Calu3 (cell line): ENCODE measurements around the gene OR1N2. TPM values are rescaled to one million over a fixed set of nuclear protein-coding genes. Genes with fewer than 3 reads are reported as not detected.

Experiments used
- Bru-seq: library from RNA; stranded (reverse); fragments of 400-500 nt; gene quantifications from one replicate; lab custom pipeline; 2021; lab: Mats Ljungman, UMichigan
- BruChase-seq, 2 experiments: library from RNA; stranded (reverse); fragments of 400-500 nt; gene quantifications; one replicate each; lab custom pipeline; 2021; lab: Mats Ljungman, UMichigan
- BruUV-seq: library from RNA; stranded (reverse); fragments of 400-500 nt; replicated peaks from 2 replicates; lab custom pipeline; 2021; lab: Mats Ljungman, UMichigan
- CTCF ChIA-PET: fragments of 300-600 bp; sonication (Branson Sonifier 250); formaldehyde crosslinking; loops from one replicate; lab custom pipeline; 2022; ENCODE audit warnings: antibody characterized with exemption; lab: Charles Lee
- DNase-seq: peaks from one replicate; pipeline ENCODE4 v3.0.0; 2022
- H3K27ac Mint-ChIP-seq: one replicate; pipeline ENCODE4 v1.8.0; 2022; ENCODE audit warnings: mixed read lengths; ENCODE audit not compliant: unreplicated experiment
- H3K27me3 Mint-ChIP-seq: one replicate; pipeline ENCODE4 v1.8.0; 2022; ENCODE audit warnings: mixed read lengths; ENCODE audit not compliant: unreplicated experiment
- H3K36me3 Mint-ChIP-seq: one replicate; pipeline ENCODE4 v1.8.0; 2022; ENCODE audit warnings: mild to moderate bottlenecking, moderate library complexity, mixed read lengths; ENCODE audit not compliant: insufficient read depth, unreplicated experiment
- H3K4me1 Mint-ChIP-seq: one replicate; pipeline ENCODE4 v1.8.0; 2022; ENCODE audit warnings: mild to moderate bottlenecking, low read depth, mixed read lengths; ENCODE audit not compliant: unreplicated experiment
- H3K4me3 Mint-ChIP-seq: one replicate; pipeline ENCODE4 v1.8.0; 2022; ENCODE audit warnings: mild to moderate bottlenecking, low read depth, moderate library complexity, mixed read lengths; ENCODE audit not compliant: unreplicated experiment
- H3K9me3 Mint-ChIP-seq: one replicate; pipeline ENCODE4 v1.8.0; 2022; ENCODE audit warnings: low read depth, mixed read lengths; ENCODE audit not compliant: unreplicated experiment
- intact Hi-C: fragments of 100-400 bp; cut with micrococcal nuclease; formaldehyde crosslinking; loops from one replicate; pipeline ENCODE4 v1.10.0; 2022; ENCODE audit not compliant: unreplicated experiment
- long read RNA-seq: library from polyadenylated mRNA; stranded (forward); transcript quantifications from one replicate; pipeline ENCODE4 v2.0.0, GENCODE V29; 2022
- total RNA-seq: library from RNA; stranded (reverse); gene quantifications from 2 replicates; pipeline ENCODE4 v1.2.3, GENCODE V29; 2022
- TF ChIP-seq, protein P1 (sequence below): fragments of 200-600 bp; IDR thresholded peaks from one replicate; pipeline ENCODE4 v1.8.0; 2022; ENCODE audit warnings: antibody characterized with exemption; ENCODE audit not compliant: unreplicated experiment

The OR1N2 gene, protein sequence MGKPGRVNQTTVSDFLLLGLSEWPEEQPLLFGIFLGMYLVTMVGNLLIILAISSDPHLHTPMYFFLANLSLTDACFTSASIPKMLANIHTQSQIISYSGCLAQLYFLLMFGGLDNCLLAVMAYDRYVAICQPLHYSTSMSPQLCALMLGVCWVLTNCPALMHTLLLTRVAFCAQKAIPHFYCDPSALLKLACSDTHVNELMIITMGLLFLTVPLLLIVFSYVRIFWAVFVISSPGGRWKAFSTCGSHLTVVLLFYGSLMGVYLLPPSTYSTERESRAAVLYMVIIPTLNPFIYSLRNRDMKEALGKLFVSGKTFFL
- total RNA-seq = not detected in 2 replicates
- not detected for Bru-seq, nascent RNA
- not detected for BruChase-seq, experiment 1, labeled RNA remaining after a 6-hour chase
- BruChase-seq, experiment 2, labeled RNA remaining after a 2-hour chase = not detected
- long read RNA-seq = 0 reads

GRCh38 chr9:122552812-122553211, at the start of gene OR1N2:
OR1N2 (plus strand) TSS chr9:122553112; CDS start chr9:122553212, 100 bp downstream.
- CTCF ChIA-PET = no interaction called here

DNA sequence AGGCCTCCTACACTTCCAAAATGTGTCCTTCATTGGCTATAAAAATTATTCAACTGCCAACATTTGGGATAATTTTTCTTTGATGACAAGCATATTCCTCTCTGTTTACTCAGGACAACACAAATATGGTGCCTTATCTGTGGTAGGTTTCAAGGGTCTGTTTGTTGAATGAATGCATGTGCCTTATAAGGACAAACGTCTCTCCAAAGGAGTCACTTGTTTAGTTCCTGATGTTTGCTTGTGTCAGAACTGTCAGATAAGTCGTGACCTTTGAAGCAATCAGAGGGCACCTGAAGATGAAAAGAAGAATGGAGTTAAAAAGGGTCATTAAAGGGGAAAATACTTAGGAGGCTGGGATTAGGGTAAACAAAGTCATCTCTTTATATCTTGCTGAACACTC, 45.9 kb upstream of the OR1N2 start:
- H3K36me3 Mint-ChIP-seq = no peaks in the 10 kb centered on the region
- CTCF ChIA-PET = no interaction called here
- TF ChIP-seq, protein P1, sequence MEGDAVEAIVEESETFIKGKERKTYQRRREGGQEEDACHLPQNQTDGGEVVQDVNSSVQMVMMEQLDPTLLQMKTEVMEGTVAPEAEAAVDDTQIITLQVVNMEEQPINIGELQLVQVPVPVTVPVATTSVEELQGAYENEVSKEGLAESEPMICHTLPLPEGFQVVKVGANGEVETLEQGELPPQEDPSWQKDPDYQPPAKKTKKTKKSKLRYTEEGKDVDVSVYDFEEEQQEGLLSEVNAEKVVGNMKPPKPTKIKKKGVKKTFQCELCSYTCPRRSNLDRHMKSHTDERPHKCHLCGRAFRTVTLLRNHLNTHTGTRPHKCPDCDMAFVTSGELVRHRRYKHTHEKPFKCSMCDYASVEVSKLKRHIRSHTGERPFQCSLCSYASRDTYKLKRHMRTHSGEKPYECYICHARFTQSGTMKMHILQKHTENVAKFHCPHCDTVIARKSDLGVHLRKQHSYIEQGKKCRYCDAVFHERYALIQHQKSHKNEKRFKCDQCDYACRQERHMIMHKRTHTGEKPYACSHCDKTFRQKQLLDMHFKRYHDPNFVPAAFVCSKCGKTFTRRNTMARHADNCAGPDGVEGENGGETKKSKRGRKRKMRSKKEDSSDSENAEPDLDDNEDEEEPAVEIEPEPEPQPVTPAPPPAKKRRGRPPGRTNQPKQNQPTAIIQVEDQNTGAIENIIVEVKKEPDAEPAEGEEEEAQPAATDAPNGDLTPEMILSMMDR = no peak
- H3K4me1 Mint-ChIP-seq = no peaks in the 10 kb centered on the region
- intact Hi-C loops = no loop called here
- DNase-seq = no peak
- no peak overlapping the region for H3K4me3 Mint-ChIP-seq
- no peaks in the 10 kb centered on the region for H3K27me3 Mint-ChIP-seq
- no peak overlapping the region for H3K27ac Mint-ChIP-seq
- BruUV-seq = no TSS peak
- H3K9me3 Mint-ChIP-seq = no peaks in the 10 kb centered on the region

More at GRCh38 chr9:122552812-122553211, at the start of gene OR1N2:
- no peak for DNase-seq
- intact Hi-C loops = no loop called here
- Mint-ChIP-seq H3K27ac (no peak within 1 kb of the TSS), H3K4me1 (no peaks in the 10 kb centered on the region), H3K4me3 (no peak within 1 kb of the TSS), H3K9me3 (no peaks in the 10 kb centered on the region), H3K27me3 (peaks cover 60% of the 10 kb centered on the region), H3K36me3 (no peaks in the 10 kb centered on the region)
- BruUV-seq = no TSS peak
- TF ChIP-seq, protein P1 = no peak

- peaks cover 14% of the 10 kb centered on the region for H3K27me3 Mint-ChIP-seq
- no peaks in the 10 kb centered on the region for H3K36me3 Mint-ChIP-seq
- H3K4me1 Mint-ChIP-seq = no peaks in the 10 kb centered on the region
- CTCF ChIA-PET = no interaction called here
- H3K9me3 Mint-ChIP-seq = no peaks in the 10 kb centered on the region
- TF ChIP-seq, protein P1 = no peak
- no peak within 1 kb of the TSS for H3K27ac Mint-ChIP-seq
- DNase-seq = no peak
- intact Hi-C loops = no loop called here
- BruUV-seq = no TSS peak
- no peak within 1 kb of the TSS for H3K4me3 Mint-ChIP-seq
These were observed 42.4 kb upstream of the OR1N2 start, which contains the start of gene OR1J2 for GRCh38 chr9:122510502-122510901. OR1J2 (plus strand) TSS chr9:122510802; CDS start chr9:122510802, 0 bp downstream.

DNA sequence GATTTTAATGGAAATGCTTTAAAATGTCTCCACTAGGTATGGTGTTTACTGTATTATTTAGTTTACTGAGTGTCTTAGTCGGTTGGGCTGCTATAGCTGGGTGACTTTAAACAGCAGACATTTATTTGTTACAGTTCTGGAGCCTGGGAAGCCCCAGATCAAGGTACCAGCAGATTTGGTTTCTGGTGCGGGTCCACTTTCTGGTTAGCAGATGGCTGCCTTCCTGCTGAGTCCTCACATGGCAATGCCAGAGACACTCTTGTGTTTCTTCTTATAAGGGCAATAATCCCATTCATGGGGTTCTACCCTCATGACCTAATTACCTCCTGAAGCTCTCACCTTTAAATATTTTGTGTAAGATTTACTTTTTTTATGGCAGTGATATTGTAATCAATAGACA, 34.7 kb upstream of the OR1N2 start:
- no peak overlapping the region for H3K4me3 Mint-ChIP-seq
- no peaks in the 10 kb centered on the region for H3K4me1 Mint-ChIP-seq
- TF ChIP-seq, protein P1 = no peak
- DNase-seq = no peak
- H3K9me3 Mint-ChIP-seq = no peaks in the 10 kb centered on the region
- intact Hi-C loops = loop anchor here (5.0 kb wide), 1 partner anchor 51 kb away; no protein-coding TSS in a partner anchor
- H3K27me3 Mint-ChIP-seq = peaks cover 24% of the 10 kb centered on the region
- H3K27ac Mint-ChIP-seq = no peak overlapping the region
- BruUV-seq = no TSS peak
- CTCF ChIA-PET = no interaction called here
- no peaks in the 10 kb centered on the region for H3K36me3 Mint-ChIP-seq
